Right ventricle myocardium superior (tissue), 1 donor: ENCODE results near the gene CGB7. TPM values are rescaled to one million over a fixed set of nuclear protein-coding genes. Genes with fewer than 3 reads are reported as not detected.
"Not testable (repeated sequence)": the region's sequence is repeated elsewhere in the genome, so short reads cannot be mapped to it uniquely, and the experiment has no call there.

ENCODE experiments used
- ATAC-seq: fragments of 200-7000 bp; cut with Tn5 transposase; one replicate; pipeline ENCODE4 v1.9.1; 2020; ENCODE audit warnings: mild to moderate bottlenecking; ENCODE audit not compliant: poor library complexity
- DNase-seq: peaks from one replicate; pipeline ENCODE4 v3.0.0-alpha.2; 2020
- intact Hi-C: fragments of 100-400 bp; cut with DNase I; formaldehyde crosslinking; loops from one replicate; pipeline ENCODE4 v1.11.2; 2022
- total RNA-seq: library from RNA; stranded (reverse); fragmentation: NEBNext Ultra II Directional; extraction: Animal tissue kit (Norgen Biotek cat#: 25700); gene quantifications from one replicate; pipeline ENCODE4 v1.2.1, GENCODE V29; 2021
- donor health status: DM: no; HTN: yes; CAD: no; lungs with severe emphysema.

CGB7 gene
- total RNA-seq, 1 donor from 2014 or later, result not detected

DNA sequence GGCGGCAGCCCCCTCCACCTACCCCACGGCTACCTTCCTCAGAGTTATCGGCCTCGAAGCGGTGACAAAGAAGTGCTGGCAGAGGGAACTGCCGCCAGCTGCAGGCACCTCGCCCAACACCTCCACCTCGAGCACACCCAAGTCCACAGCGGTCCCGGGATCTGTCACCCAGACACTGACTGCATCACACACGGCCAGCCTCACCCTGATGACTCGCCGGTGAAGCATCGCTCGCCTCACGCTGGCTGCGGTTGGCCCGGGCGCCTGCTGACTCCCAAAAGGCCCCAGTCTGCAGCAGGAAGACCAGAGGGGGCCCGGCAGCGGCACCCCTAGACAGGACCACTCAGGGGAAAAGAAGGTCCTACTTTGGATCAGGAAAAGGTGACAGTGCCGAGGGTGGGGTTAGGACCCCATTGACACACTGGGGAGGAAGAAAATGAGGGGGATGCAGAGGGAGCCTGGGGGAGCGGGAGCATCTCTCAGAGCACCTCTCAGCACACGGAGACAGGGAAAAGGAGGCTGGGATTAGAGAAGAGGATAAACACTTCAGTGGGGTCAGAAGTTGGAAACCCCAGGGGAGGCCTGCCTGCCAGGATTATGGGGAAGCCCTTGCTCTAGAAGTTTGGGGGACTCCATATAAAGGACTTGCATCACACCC lies 7.0 kb downstream of the CGB7 start:
- DNase-seq, intact Hi-C loops, ATAC-seq: not testable (repeated sequence)

DNA sequence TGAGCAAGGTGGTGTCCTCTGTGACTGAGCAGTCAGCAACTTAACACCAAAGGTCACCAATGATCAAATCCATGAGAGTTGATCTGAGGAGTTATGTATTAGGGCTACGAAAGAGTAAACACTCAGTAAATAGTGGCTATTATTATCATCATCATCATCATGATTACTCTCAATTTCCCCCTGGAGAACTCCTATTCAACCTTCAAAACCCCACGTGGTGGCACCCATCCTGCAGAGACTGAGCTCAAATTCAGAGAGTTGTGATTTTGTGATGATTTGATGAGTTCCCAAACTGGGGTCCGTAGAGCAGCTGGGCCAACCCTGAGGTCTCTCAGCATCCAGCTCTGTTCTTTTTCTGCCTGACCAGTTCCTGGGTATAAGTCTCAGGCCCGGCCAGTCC lies 7.7 kb downstream of the CGB7 start:
- DNase-seq, intact Hi-C loops, ATAC-seq: not testable (repeated sequence)

DNA sequence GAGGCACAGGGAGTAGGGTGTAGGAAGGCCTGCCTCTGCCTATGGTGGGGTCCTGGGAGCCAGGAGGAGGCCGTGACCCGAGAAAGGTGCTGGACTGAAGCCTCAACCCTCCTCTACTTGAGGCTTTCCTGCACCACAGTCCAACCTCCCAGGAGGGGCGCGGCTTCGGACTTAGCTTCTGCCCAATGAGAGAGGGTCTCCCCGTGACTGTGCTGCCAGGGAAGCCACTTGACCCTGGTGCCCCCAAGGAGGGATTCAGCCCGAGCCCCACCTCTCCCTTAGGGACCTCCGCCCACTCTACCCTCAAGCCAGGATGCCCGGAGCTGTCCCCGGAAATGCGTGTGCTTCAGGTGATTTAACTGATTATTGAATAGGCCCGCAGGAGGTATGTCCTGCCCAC lies 8.5 kb downstream of the CGB7 start, which contains the start of gene CGB8:
CGB8 (minus strand) TSS at position 101 of the 400 bp plus-strand sequence. CDS start 372 bp downstream, outside the sequence.
- DNase-seq, ATAC-seq, intact Hi-C loops: not testable (repeated sequence)

DNA sequence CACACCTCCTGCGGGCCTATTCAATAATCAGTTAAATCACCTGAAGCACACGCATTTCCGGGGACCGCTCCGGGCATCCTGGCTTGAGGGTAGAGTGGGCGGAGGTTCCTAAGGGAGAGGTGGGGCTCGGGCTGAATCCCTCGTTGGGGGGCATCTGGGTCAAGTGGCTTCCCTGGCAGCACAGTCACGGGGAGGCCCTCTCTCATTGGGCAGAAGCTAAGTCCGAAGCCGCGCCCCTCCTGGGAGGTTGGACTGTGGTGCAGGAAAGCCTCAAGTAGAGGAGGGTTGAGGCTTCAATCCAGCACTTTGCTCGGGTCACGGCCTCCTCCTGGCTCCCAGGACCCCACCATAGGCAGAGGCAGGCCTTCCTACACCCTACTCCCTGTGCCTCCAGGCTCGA lies 14.0 kb downstream of the CGB7 start, which contains the start of gene CGB5:
CGB5 (plus strand) TSS at position 301 of the 400 bp plus-strand sequence. CDS start 362 bp downstream, outside the sequence.
- DNase-seq, intact Hi-C loops, ATAC-seq: not testable (repeated sequence)

DNA sequence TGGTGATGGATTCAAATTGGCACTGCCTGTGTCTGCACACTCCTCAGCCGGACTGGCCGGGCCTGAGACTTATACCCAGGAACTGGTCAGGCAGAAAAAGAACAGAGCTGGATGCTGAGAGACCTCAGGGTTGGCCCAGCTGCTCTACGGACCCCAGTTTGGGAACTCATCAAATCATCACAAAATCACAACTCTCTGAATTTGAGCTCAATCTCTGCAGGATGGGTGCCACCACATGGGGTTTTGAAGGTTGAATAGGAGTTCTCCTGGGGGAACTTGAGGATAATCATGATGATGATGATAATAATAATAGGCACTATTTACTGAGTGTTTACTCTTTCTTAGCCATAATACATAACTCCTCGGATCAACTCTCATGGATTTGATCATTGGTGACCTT lies 14.9 kb downstream of the CGB7 start:
- intact Hi-C loops, DNase-seq, ATAC-seq: not testable (repeated sequence)

DNA sequence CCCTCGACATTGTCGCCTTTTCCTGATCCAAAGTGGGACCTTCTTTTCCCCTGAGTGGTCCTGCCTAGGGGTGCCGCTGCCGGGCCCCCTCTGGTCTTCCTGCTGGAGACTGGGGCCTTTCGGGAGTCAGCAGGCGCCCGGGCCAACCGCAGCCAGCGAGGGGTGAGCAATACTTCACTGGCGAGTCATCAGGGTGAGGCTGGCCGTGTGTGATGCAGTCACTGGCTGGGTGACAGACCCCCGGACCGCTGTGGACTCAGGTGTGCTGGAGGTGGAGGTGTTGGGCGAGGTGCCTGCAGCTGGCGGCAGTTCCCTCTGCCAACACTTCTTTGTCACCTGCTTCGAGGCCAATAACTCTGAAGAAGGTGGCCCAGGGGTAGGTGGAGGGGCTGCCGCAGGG lies 15.4 kb downstream of the CGB7 start:
- DNase-seq (no peak), ATAC-seq (no peak)
- intact Hi-C loops, result no loop called here

DNA sequence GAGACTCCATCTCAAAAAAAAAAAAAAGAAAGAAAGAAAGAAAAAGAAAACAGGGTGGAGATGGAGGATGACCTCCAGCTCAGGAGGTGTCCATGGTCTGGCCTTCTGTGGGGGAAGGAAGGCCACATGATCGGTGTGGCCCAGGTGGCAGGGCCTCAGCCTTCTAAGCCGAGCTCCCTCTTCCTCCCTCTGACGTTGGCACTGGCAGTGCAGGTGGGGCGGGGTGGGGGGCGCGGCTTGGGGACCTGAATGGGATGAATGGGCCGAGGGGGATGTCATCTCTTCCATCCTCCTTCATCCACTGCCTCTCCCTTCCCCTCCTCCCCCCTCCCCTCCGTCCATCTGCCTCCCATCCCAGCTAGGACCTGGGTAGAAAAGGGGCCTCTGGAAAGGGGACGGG lies 17.8 kb downstream of the CGB7 start:
- ATAC-seq, DNase-seq, intact Hi-C loops: not testable (repeated sequence)

DNA sequence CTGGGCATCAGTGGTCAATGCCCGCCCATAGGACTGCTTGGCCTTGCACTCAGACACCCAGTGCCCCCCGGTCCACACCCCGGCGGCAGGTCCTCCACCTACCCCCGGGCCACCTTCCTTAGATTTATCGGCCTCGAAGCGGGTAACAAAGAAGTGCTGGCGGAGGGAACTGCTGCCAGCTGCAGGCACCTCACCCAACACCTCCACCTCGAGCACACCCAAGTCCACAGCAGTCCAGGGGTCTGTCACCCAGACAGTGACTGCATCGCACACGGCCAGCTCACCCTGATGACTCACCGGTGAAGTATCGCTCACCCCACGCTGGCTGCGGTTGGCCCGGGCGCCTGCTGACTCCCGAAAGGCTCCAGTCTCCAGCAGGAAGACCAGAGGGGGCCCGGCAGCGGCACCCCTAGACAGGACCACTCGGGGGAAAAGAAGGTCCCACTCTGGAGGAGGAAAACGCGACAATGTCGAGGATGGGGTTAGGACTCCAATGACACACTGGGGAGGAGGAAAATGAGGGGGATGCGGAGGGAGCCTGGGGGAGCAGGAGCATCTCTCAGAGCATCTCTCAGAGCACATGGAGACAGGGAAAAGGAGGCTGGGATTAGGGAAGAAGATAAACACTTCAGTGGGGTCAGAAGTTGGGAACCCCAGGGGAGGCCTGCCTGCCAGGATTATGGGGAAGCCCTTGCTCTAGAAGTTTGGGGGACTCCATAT lies 18.8 kb downstream of the CGB7 start:
- intact Hi-C loops, DNase-seq, ATAC-seq: not testable (repeated sequence)

DNA sequence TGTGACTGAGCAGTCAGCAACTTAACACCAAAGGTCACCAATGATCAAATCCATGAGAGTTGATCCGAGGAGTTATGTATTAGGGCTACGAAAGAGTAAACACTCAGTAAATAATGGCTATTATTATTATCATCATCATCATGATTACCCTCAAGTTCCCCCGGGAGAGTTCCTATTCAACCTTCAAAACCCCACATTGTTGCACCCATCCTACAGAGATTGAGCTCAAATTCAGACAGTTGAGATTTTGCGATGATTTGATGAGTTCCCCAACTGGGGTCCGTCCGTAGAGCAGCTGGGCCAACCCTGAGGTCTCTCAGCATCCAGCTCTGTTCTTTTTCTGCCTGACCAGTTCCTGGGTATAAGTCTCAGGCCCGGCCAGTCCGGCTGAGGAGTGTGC lies 19.4 kb downstream of the CGB7 start:
- ATAC-seq, intact Hi-C loops, DNase-seq: not testable (repeated sequence)

DNA sequence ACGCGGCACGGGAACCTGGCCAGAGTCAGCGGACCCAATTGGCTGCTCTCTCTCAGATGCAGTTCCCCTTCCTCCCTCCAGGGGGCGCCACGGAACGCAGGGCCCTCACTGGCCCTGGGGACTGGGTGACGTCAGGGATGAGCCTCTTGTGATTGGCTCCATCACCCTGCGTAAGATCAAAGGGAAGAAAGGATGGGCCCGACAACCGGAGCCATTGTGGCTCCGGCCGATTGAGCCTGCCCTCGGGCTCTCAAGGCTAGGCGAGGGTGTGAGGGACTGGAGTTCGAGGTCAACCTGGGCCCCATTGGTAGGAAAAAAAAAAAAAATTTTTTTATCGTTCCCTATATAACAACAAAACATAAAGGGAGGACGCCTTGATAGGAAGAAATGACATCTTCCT lies 20.7 kb downstream of the CGB7 start, which contains the start of gene CGB1:
CGB1 (minus strand) TSS at position 81 of the 400 bp plus-strand sequence. CDS start 184 bp downstream, outside the sequence.
- ATAC-seq, DNase-seq, intact Hi-C loops: not testable (repeated sequence)

DNA sequence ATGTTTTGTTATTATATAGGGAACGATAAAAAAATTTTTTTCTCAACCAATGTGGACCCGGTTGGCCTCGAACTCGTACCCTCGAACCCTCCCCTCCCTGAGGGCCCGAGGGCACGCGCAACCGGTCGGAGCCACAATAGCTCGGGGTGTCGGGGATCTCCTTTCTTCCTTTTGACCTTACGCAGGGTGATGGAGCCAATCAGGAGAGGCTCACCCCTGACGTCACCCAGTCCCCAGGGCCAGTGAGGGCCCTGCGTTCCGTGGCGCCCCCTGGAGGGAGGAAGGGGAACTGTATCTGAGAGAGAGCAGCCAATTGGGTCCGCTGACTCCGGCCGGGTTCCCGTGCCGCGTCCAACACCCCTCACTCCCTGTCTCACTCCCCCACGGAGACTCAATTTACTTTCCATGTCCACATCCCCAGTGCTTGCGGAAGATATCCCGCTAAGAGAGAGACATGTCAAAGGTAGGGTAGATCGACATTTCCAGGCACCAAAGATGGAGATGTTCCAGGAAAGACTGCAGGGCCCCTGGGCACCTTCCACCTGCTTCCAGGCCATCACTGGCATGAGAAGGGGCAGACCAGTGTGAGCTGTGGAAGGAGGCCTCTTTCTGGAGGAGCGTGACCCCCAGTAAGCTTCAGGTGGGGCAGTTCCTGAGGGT lies 25.8 kb downstream of the CGB7 start, which contains the start of gene CGB2:
CGB2 (plus strand) TSS at position 249 of the 660 bp plus-strand sequence; CDS start at position 455, 206 bp downstream.
- intact Hi-C loops, DNase-seq, ATAC-seq: not testable (repeated sequence)

DNA sequence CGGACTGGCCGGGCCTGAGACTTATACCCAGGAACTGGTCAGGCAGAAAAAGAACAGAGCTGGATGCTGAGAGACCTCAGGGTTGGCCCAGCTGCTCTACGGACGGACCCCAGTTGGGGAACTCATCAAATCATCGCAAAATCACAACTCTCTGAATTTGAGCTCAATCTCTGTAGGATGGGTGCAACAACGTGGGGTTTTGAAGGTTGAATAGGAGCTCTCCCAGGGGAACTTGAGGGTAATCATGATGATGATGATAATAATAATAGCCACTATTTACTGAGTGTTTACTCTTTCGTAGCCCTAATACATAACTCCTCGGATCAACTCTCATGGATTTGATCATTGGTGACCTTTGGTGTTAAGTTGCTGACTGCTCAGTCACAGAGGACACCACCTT lies 27.2 kb downstream of the CGB7 start:
- DNase-seq, intact Hi-C loops, ATAC-seq: not testable (repeated sequence)

DNA sequence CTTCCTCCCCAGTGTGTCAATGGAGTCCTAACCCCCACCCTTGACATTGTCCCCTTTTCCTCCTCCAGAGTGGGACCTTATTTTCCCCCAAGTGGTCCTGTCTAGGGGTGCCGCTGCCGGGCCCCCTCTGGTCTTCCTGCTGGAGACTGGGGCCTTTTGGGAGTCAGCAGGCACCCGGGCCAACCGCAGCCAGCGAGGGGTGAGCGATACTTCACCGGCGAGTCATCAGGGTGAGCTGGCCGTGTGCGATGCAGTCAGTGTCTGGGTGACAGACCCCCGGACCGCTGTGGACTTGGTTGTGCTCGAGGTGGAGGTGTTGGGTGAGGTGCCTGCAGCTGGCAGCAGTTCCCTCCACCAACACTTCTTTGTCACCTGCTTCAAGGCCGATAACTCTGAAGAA lies 27.8 kb downstream of the CGB7 start:
- DNase-seq, intact Hi-C loops, ATAC-seq: not testable (repeated sequence)

DNA sequence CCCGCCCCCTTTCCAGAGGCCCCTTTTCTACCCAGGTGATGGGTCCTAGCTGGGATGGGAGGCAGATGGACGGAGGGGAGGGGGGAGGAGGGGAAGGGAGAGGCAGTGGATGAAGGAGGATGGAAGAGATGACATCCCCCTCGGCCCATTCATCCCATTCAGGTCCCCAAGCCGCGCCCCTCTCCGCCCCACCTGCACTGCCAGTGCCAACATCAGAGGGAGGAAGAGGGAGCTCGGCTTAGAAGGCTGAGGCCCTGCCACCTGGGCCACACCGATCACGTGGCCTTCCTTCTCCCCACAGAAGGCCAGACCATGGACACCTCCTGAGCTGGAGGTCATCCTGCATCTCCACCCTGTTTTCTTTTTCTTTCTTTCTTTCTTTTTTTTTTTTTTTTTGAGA lies 28.9 kb downstream of the CGB7 start:
- intact Hi-C loops, DNase-seq: not testable (repeated sequence)

DNA sequence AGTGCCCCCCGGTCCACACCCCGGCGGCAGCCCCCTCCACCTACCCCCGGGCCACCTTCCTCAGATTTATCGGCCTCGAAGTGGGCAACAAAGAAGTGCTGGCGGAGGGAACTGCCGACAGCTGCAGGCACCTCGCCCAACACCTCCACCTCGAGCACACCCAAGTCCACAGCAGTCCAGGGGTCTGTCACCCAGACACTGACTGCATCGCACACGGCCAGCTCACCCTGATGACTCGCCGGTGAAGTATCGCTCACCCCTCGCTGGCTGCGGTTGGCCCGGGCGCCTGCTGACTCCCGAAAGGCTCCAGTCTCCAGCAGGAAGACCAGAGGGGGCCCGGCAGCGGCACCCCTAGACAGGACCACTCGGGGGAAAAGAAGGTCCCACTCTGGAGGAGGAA lies 31.9 kb downstream of the CGB7 start:
- ATAC-seq, intact Hi-C loops, DNase-seq: not testable (repeated sequence)

More for the DNA sequence above, 28.9 kb downstream of the CGB7 start:
- not testable (repeated sequence) for ATAC-seq

DNA sequence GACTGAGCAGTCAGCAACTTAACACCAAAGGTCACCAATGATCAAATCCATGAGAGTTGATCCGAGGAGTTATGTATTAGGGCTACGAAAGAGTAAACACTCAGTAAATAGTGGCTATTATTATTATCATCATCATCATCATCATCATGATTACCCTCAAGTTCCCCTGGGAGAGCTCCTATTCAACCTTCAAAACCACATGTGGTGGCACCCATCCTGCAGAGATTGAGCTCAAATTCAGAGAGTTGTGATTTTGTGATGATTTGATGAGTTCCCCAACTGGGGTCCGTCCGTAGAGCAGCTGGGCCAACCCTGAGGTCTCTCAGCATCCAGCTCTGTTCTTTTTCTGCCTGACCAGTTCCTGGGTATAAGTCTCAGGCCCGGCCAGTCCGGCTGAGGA lies 32.5 kb downstream of the CGB7 start:
- ATAC-seq, DNase-seq, intact Hi-C loops: not testable (repeated sequence)

DNA sequence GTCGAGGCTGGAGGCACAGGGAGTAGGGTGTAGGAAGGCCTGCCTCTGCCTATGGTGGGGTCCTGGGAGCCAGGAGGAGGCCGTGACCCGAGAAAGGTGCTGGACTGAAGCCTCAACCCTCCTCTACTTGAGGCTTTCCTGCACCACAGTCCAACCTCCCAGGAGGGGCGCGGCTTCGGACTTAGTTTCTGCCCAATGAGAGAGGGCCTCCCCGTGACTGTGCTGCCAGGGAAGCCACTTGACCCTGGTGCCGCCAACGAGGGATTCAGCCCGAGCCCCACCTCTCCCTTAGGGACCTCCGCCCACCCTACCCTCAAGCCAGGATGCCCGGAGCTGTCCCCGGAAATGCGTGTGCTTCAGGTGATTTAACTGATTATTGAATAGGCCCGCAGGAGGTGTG lies 33.3 kb downstream of the CGB7 start, which contains the start of gene CGB3:
CGB3 (minus strand) TSS at position 101 of the 400 bp plus-strand sequence. CDS start 362 bp downstream, outside the sequence.
- DNase-seq, intact Hi-C loops, ATAC-seq: not testable (repeated sequence)

DNA sequence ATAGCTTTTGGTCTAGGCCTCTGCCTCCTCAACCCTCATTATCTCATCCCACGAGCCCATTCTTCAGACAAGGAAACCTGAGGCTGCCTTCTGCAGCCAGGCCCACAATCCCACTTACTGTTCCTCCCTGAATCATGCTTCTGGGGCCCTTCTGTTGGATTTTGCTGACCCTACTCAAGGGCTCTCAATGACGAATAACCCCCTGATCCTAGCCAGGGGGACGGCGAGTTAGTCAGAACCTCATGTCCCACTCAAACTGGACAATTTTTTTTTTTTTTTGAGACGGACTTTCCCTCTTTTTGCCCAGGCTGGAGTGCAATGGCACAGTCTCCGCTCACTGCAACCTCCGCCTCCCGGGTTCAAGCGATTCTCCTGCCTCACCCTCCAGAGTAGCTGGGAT lies 35.4 kb downstream of the CGB7 start:
- intact Hi-C loops, result no loop called here
- DNase-seq (no peak), ATAC-seq (no peak)
